GM19463 (cell line): ENCODE data around the gene RENBP.

Source experiments
- ATAC-seq: cut with Tn5 transposase; IDR thresholded peaks from one replicate; pipeline ENCODE4 v1.9.1; 2021; ENCODE audit warnings: mild to moderate bottlenecking, moderate library complexity; ENCODE audit not compliant: unreplicated experiment

RENBP gene

DNA sequence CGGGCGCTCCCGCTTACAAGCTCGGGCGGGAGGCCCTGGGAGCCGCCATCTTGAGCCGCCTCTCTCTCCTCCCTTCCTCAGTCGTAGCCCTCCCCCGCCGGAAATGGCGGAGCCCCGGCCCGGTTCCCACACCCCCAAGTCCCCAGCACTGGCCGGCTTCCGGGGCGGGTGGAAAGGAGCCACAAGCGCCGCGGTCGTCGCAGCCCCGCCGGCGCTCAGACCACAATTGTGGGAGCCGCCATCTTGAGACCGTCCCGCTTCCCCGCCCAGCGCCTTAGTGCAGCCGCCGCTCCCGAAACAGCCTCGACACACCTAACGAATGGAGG is 26.6 kb upstream of the RENBP start:
- peak; percentile 28 for ATAC-seq

DNA sequence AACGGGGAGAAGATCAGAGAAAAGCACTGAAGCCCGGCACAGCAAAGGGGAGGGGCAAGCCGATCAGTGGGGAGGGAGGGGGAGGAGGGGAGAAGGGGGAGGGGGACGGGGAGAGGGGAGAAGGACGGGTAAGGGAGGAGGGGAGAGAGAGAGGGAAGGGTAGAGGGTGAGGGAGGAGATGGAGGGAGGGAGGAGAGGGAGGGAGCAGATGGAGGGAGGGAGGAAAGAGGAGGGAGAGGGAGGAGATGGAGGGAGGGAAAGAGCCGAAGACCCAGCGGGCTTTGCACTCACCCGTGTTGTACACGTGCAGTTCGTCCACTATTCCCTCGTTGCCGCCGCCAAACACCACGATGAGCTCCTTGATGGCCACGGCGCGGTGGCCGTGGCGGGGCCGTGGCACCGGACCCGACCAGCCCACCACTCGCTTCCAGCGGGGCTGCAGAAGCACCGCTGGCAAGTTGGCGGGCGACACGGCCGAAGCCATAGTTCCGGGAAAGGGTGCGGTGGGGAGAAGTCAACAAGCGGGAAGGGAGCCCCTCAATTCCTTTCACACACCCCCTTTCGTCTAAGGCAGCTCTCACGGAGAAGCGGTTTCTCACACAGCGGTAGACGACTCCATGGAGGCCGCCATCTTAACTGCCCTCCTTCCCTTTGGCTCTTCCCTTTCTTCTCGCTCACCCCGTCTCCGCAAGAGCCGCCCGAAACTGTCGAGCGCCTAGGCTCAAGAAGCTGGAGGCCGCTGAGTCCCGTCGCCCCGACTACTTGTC is 26.1 kb upstream of the RENBP start:
- ATAC-seq: no peak

DNA sequence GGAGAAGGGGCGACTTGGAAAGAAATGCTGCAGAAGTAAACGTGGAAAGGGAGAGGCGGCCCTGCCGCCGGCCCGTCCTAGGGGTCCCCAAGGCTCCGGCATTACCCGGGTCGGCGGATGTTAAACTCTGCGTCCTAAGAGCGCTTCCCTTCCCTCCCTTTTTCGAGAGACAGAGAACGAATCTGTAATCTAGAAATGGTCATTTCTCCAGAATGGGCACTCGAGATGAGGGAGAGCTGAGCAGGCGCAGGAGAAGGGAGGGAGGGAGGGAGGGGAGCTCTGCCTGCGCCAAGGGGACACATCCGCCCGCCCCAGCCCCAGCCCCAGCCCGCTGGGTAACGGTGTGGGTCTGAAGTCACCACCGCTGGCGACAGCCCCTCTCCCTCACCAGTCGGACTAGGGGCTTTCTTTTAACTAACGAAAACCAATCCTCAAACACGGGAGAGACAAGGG is 25.5 kb upstream of the RENBP start:
- ATAC-seq: no peak

DNA sequence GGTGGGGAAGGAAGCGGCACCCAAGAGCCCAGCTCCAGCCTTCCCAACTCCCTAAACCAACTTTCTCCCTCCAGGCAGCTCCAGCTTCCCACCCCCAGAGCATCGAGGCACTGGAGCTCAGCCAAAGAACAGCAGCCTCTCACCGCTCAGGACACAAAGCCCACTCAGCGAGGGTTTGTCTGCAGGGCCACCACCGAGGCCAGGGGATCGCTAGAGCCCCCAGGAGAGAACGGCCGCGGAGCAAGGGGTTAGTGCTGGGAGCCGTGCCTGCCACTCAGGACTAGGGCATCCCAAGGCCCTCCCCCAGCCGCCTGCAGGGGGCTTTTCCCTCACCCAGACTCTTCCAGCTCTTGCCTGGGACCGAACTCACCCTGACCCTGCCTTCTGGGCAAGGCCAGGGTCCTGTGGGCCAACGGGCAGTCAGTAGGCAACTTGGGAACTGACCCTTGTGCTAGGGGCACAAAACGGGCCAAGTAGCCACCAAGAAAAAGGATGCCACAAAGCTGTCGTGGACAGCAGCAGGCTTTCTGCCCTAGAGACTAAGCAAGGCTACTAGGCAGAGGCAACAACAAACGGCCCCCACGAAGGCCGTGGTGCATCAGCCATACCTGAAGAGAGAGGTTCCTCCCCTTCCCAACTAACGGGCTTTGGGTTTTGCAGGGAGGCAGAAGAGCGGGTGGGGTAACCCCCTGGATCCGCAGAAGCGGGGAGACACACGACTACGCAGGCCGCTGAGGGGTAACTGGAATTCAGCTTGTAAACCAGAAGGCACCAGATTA is 24.9 kb upstream of the RENBP start:
- no peak for ATAC-seq

DNA sequence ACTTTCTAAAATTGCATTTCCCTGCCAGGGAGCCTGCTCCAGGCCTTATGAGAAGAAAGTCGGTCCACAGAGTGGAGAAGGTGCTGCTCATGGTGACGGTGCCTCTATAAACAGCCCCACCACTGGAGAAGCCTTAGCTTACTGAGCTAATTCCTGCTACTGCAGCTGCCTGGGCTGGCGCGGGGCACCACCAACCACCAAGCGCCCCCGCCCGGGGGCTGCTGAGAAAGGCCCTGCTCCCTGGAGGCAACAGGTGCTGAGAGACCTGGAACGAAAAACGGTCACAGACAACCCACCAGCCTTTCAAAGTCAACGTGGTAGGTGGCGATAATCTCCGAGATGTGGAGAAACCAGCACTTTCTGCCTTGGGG is 24.3 kb upstream of the RENBP start:
- ATAC-seq: no peak

DNA sequence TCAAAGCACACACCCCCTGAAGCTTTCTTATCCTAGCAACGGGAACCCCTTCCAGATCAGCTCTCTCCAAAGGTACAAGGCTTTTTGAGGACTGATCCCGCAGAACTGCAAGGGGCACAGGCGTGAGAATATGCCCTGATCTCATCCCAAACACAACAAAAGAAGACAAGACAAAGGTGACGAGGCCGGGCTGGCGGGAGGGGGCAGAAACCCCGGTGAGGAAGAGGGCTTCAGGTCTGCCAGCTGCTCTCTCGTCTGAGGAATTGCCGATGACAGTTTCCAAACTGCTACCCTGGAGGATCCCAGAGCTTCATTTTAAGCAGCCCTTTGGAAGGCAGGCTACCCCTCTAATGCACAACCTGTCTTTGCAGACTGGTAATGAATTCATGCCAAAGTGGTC is 23.8 kb upstream of the RENBP start:
- ATAC-seq: no peak

DNA sequence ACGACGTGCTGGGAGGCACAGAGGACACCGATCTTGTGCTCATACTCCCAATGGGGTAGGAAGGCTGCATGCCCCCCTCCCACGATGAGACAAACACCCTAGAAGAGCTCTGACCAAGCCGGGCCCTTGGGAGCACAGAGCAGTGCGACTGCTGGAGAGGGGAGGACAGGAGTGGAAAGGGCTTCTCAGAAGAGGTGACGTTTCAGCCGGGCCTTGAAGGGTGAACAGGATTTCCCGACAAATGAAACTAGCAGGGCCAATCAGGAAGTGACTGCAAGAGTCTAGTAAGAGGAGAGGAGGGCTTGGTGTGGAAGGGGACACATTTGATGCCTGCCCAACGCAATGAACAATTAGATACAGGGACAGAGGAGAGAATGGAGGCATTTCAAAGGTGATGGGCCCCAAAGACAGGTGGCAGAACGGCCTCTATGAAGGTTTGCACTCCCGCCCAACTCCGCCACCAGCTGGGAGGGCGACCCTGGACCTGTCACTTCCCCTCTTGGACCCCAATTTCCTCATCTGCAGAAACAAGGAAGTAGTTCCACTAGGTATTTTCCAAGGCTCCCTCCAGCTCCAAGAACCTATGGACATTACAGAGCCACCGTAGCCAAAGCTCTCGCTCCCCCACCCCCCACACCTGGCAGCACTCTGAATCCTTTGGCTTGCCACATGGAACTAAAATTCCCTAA is 23.2 kb upstream of the RENBP start:
- ATAC-seq: no peak

DNA sequence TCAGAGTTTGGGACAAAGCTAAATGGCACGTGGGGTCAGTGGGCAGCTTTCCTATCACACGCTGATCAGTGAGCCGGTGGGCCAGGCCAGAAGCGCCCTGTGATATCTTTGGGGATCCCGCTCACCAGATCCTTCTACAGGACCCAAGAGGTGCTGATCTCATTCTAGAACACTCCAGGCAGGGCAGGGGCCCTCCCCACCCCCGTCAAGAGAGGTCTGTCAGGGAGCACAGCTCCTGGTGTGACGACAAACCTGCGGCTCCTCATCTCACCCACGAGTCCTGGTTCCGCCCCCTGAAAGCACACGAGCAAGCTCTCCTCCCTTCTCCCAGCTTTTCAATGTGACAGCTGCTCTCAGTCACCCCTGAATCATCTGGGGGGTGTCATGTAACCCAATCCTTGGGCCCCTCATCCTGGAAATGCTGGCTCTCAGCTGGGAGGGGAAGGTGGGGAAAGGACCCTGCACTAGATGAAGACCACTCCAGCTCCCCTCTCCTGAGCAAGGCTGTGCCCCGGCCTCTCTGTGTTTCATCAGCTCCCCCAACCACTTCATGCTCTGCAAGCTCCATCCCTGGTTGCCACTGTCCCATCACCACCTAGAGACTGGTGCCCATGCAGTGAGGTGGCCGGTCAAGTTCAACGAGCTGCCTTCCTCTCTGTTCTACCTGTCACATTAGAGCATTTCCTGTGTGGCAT is 22.5 kb upstream of the RENBP start:
- ATAC-seq: no peak

DNA sequence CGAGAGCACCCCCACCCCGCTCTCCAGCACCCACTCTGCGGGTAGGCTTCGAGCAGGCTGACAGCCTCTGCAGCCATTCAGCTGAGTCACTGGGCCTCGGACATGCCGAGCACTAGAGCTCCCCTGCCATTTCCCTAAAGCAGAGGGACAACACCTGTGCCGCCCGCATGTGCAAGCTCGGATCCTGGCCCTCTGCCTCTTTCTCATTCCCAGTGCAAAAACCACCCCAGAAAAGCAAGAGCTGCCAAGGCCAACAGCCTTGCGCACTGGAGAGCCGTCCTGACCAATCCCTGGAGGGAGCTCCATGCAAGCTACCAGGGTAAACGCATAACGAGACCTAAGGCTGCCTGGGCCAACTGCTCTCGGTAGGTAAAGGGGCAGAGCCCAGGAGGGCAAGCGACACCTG is 21.8 kb upstream of the RENBP start:
- no peak for ATAC-seq

DNA sequence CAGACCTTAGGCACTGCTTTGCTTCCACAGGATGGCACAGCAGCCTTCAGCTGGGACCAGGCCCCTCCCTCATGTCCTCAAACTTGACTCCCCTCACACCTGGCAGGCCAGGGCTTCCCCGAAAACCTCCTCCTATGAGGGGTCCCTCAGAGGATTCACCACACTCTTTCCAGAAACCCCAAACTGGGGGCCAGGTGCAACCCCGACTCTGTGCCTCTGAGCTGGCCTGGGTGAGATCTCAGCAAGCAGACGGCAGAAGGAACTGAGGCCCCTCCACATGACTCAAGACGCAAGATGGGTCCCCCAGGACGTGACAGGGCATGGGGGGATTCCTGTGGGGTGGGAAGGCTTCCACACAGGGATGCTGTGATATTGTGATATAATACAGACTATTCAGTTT is 21.0 kb upstream of the RENBP start:
- no peak for ATAC-seq

DNA sequence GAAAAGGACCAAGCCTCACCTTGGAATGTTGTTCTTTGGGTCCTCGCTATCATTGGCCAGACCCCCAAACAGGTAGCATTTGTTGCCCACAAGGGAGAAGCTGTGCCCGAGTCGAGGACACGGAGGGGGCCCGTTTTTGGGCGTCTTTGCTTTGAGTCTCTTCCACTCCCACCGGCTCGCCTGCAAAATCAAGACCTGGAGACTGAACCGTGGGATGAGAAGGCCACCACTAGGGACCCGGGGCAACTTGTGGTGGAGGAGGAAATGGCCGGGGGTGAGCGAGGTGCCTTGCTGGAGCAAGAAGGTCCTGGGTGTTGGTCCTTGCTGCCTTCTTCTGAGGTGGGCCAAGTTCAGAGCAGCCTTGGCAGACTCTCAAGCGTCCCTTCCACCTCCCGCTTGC is 19.7 kb upstream of the RENBP start:
- ATAC-seq: no peak

DNA sequence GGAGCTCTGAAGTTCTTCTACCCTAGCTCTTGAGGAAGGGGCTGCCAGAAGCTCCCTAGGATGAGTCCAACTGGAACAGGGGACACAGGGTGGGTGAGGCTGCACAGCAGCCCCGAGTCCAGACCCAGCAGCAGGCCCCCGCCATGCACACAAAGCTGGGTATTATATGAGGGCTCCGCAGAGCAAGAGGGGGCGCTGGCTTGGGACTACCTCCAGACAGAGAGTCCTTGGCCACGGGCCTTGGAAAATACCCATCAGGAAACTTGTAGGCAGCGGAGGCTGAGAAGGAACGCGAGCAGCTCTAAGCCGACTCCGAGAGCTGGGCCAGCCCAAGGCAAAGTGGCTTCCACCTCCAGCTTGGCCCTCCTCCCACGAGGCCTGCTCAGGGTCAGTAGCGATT is 19.1 kb upstream of the RENBP start:
- no peak for ATAC-seq

DNA sequence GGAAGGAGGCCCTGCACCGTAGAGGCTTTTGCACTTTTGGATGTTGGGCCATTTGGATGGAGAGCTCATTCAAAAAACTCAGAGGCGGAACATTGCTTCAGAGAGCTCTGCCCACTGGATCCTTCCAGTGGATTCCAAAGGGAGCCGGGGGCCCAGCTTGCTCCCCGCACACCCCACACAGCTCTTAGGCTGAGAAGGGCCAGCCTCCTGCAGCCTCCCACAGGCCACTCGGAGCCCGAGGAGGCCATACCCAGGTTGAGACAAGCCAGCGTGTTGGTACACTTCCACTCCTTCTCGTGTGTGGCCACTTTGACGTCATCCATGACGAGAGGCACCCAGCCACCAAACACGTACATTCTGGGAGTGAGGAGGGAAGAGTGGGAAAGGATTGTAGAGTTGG is 16.8 kb upstream of the RENBP start:
- ATAC-seq: no peak

DNA sequence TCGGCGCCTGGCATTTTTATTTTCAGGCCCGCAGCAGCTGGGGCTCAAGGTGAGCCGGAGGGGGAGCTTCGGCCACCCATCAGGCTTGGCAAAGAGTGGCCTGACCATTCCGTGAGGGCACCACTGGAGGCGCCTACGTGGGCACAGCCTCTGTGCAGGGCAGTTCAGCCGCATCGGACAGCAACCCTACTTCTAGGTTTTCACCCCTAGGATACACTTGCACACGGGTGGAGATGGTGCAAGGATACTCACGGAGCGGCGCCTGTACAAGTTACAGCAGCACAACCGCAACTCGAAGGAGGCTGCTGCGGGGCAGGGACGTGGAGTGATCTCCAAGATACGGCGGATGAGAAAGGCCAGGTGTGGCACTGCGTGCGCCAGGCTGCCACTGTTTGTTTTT is 16.3 kb upstream of the RENBP start:
- no peak for ATAC-seq

DNA sequence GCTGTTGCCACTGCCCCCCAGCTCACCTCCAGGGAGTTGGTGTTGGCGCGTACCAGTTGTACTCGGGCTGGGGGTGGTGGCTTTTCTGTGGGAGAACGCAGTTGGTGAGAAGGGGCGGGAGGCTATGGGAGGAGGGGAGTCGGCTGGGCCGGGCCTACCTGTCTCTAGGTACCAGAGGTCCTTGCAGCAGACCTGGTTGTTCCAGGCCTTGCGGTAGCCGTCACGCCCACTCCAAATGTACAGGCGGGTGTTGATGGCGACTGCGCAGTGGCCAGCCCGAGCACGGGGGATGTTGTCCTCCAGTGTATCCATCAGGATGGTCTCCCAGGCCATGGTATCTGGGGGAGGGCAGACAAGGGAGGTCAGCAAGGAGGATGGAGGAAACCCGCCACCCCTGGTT is 15.6 kb upstream of the RENBP start:
- no peak for ATAC-seq

DNA sequence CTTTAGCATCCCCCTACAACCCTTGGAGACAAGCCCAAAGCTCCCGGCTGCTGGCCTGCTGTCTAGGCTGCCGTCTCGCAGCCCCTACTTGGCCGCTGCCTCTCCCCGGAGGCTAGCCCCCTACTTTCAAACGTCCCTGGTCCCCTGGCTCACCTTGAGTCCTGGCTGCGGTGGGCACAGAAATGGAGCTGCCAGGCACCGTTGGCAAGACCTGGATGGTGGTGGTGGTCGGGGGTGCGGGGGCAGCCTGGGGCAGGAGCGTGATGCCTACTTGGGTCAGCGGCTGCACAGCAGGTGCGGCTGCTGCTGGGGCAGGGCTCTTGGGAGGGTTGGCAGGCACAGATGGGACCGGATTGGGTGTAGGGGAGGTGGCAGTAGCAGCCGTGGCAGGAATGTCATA is 15.2 kb upstream of the RENBP start:
- no peak for ATAC-seq

DNA sequence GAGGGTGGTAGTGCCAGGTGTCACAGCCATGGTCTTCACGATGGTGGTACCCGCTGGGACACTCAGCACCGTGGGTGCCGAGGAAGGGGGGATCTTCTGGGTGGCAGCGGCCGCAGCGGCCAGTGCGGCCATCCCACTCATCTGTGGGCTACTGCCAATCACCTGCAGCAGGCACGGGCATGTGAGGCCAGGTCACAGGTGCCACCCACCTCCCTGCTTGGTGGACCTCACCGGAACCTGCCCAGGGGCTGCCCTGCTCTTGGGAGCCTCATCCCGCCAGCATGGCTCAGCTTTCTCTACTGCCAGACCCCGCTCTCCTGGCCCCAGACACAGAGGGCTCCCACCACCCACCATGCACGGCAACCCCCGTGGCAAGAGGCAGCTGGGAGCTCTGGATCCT is 14.2 kb upstream of the RENBP start:
- ATAC-seq: no peak

DNA sequence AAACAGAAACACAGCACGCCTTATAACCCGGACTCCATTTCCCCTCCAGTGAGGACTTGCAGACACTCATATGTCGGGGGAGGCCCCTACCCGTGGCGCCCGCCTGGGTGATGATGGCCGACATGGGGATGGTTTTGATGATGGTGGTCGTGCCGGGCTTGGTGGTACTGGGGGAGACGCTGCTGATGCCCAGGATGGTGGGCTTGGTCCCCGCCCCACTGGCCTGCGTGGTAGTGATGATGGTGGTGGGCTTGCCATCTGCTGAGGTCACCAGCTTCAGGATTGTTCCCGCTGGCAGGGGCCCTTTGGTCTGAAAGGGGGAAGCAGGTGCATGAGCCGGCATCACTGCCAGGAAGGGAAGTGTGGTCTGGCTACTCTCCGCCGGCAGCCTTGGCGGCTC is 12.8 kb upstream of the RENBP start:
- ATAC-seq: no peak

DNA sequence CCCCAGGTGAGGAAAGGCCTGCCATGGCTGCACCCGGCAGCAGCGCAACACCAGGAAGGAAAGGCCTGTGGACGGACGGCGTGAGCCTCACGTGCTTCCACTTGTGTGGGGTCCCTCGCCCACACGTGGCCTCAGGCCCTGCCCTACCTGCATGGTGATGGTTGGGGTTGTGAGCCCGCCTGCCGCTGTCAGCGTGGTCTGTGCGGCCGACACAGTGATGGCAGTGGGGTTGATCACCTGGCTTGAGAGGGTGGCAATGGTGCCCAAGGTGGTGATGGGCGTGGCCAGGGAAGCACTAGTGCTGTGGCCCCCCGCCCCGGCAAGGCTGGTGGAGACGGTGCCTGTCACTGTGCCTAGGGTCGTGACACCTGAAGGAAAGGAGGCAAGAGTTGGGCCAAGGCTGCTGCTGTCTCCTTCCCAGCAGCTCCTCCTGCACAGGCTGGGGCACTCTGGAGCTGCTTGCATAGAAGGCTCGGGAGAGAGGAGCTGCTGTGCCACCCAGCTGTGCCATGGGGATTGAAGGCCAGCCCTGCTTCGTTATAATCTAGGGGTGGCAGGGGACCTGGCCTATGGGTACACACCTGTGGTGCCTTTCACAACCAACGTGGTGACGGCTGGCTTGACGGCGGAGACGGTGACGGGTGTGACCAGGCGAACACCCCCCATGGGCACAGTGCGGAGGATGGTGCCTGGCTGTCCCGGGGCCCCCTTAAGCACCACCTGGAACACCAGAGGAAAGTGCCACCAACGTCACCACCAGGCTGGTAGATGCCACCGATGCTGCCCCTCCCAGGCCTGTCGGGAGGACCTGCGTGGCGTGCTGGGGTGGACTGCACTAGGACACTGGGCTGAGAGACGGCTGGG is 11.8 kb upstream of the RENBP start:
- ATAC-seq: no peak

DNA sequence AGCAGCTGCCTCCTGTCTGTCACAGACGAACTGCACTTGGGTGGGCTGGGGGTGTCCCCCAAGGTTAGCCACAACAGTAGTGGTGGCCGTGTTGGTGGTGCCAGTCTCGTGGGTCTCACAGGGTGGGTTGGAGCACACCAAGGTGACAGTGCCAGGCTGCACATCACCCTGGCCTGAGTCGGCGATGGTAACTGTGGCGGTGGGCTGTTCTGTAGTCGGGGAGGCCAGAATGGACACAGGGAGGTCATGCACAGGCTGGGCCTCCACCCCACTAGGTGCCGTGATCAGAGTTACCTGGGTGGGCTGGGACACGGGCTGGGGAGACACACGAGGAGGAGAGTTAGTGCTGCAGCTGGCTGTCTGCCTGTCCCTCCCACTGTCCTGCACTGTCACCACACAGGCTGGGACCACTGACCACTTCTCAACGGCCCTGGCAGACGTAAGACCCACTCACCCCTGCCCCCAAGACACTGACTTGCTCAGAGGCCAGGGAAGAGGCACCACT is 10.8 kb upstream of the RENBP start:
- ATAC-seq: no peak
